C4-2B (cell line): Measurements from ENCODE around the gene XCL2.
"Not testable (repeated sequence)": the region's sequence is repeated elsewhere in the genome, so short reads cannot be mapped to it uniquely, and the experiment has no call there.

Source experiments
- ZFX ChIP-seq: fragments of 450-650 bp; IDR thresholded peaks from 2 replicates; pipeline ENCODE4 v1.6.1; 2017
- TF ChIP-seq, protein P1 (sequence below): fragments of 450-650 bp; conservative IDR thresholded peaks from 2 replicates; pipeline ENCODE4 v1.5.1; 2017; ENCODE audit warnings: mild to moderate bottlenecking

DNA sequence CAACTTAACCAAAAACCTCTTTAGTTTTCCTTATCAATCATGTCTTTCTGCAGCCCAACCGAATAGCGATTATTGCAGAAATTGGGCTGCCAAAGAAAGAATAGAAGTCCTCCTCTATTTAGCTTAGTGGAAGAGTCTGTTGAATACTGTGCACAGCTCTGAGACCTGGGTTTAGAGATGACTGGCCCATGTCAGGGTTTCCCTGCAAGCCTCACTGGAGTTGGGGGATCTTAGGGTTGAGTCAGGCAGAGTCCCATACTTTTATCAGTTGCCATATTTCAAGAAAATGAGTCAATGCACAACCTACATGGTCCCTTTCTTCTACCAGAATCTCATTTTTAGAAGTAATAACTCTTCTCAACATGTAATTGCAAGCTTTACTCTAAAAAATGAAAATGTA is 36.5 kb upstream of the XCL2 start:
- TF ChIP-seq, protein P1, sequence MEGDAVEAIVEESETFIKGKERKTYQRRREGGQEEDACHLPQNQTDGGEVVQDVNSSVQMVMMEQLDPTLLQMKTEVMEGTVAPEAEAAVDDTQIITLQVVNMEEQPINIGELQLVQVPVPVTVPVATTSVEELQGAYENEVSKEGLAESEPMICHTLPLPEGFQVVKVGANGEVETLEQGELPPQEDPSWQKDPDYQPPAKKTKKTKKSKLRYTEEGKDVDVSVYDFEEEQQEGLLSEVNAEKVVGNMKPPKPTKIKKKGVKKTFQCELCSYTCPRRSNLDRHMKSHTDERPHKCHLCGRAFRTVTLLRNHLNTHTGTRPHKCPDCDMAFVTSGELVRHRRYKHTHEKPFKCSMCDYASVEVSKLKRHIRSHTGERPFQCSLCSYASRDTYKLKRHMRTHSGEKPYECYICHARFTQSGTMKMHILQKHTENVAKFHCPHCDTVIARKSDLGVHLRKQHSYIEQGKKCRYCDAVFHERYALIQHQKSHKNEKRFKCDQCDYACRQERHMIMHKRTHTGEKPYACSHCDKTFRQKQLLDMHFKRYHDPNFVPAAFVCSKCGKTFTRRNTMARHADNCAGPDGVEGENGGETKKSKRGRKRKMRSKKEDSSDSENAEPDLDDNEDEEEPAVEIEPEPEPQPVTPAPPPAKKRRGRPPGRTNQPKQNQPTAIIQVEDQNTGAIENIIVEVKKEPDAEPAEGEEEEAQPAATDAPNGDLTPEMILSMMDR = not testable (repeated sequence)
- TF ChIP-seq ZFX = not testable (repeated sequence)
